K562 (cell line): ENCODE measurements around the gene CCM2. TPM values are rescaled to one million over a fixed set of nuclear protein-coding genes. Genes with fewer than 3 reads are reported as not detected.

ENCODE experiments used
- ATAC-seq: fragments of 200-7000 bp; cut with Tn5 transposase; 3 replicates; pipeline ENCODE4 v1.9.1; 2020; ENCODE audit warnings: moderate library complexity
- BruUV-seq: library from RNA; stranded (reverse); fragments of 400-500 nt; replicated peaks from 2 replicates; lab custom pipeline; 2021; lab: Mats Ljungman, UMichigan
- CTCF ChIA-PET: fragments of 300-600 bp; formaldehyde crosslinking; extraction: SDS; loops from one replicate; lab custom pipeline; 2021; ENCODE audit warnings: low intra/inter-chr PET ratio; lab: Yijun Ruan, JAX
- POLR2A ChIA-PET: fragments of 300-600, 350-650 bp; sonication (Branson Sonifier 250); formaldehyde crosslinking; extraction: SDS; loops from one replicate; lab custom pipeline; 2021; ENCODE audit warnings: antibody characterized with exemption, inconsistent platforms; lab: Yijun Ruan, JAX
- DNase-seq, 4 experiments: peaks; one replicate each; pipeline versions ENCODE4 v3.0.0 to v3.0.0-alpha.2; 2011 to 2018; ENCODE audit warnings: low spot score in 3 of 4, mixed read lengths in 3 of 4; ENCODE audit errors: extremely low read depth in 1 of 4
- FAIRE-seq: peaks from 2 replicates; lab custom pipeline; 2011; peaks lifted over from hg19 to GRCh38; lab: Jason Lieb, UNC
- H2AFZ ChIP-seq: 2 replicates; pipeline ENCODE4 v1.6.0; 2011; ENCODE audit warnings: low read depth, low read length, control low read depth, inconsistent platforms
- H3K27ac ChIP-seq: fragments of 200-600 bp; 3 replicates; pipeline ENCODE4 v1.8.0; 2011; ENCODE audit warnings: low read depth, mild to moderate bottlenecking, control low read depth, inconsistent platforms, low read length, moderate library complexity, mixed read lengths; ENCODE audit errors: extremely low read depth
- H3K27me3 ChIP-seq, 2 experiments: fragments of 300-600 bp in 1 of 2; 2 replicates in 1 of 2; 3 replicates in 1 of 2; pipeline versions ENCODE4 v1.6.0 to v1.8.0; 2011; ENCODE audit warnings: inconsistent platforms in 2 of 2, low read length in 2 of 2, mild to moderate bottlenecking in 1 of 2, mixed read lengths in 1 of 2, moderate library complexity in 1 of 2; ENCODE audit not compliant: control insufficient read depth in 2 of 2, insufficient read depth in 2 of 2
- H3K36me3 ChIP-seq: fragments of 300-600 bp; 3 replicates; pipeline ENCODE4 v1.8.0; 2011; ENCODE audit warnings: mild to moderate bottlenecking, low read length, inconsistent platforms; ENCODE audit not compliant: control insufficient read depth, insufficient read depth
- H3K4me1 ChIP-seq, 2 experiments: fragments of 200-600 bp in 1 of 2; replicated peaks in 1 of 2; 2 replicates in 1 of 2; 3 replicates in 1 of 2; pipeline versions ENCODE4 v1.5.1 to v1.8.0; 2011; ENCODE audit warnings: inconsistent platforms in 2 of 2, low read length in 2 of 2, mild to moderate bottlenecking in 1 of 2, mixed read lengths in 1 of 2, moderate library complexity in 1 of 2; ENCODE audit not compliant: control insufficient read depth in 2 of 2, insufficient read depth in 2 of 2
- H3K4me2 ChIP-seq: 2 replicates; pipeline ENCODE4 v1.6.1; 2011; ENCODE audit warnings: low read length, control low read depth, inconsistent platforms, mixed read lengths; ENCODE audit not compliant: insufficient read depth
- H3K4me3 ChIP-seq: fragments of 200-600 bp; sonication (generic), shearing (Covaris generic); 2 replicates; pipeline ENCODE4 v1.5.1; 2016; ENCODE audit warnings: control low read depth, inconsistent platforms
- H3K79me2 ChIP-seq: fragments of 200-600 bp; 3 replicates; pipeline ENCODE4 v1.8.0; 2011; ENCODE audit warnings: low read length, inconsistent platforms; ENCODE audit not compliant: control insufficient read depth, insufficient read depth
- H3K9ac ChIP-seq, 2 experiments: 2 replicates each; pipeline versions ENCODE4 v1.6.0 to v1.6.1; 2011; ENCODE audit warnings: low read depth in 2 of 2, low read length in 2 of 2, control low read depth in 1 of 2, inconsistent platforms in 1 of 2, mild to moderate bottlenecking in 1 of 2, mixed read lengths in 1 of 2; ENCODE audit not compliant: insufficient read depth in 1 of 2
- H3K9me1 ChIP-seq: one replicate; pipeline ENCODE4 v1.6.0; 2011; ENCODE audit warnings: inconsistent platforms, mild to moderate bottlenecking, low read length, moderate library complexity; ENCODE audit not compliant: control insufficient read depth, insufficient read depth
- H3K9me3 ChIP-seq: replicated peaks from 2 replicates; pipeline ENCODE4 v1.5.1; 2011; ENCODE audit warnings: low read depth, low read length, inconsistent platforms; ENCODE audit not compliant: control insufficient read depth, insufficient read depth
- H4K20me1 ChIP-seq: replicated peaks from 2 replicates; pipeline ENCODE4 v1.6.1; 2011; ENCODE audit warnings: low read length, inconsistent platforms, mixed read lengths; ENCODE audit not compliant: control insufficient read depth, insufficient read depth
- CHCHD3 ChIP-seq: fragments of 250-450 bp; sonication (Bioruptor Pico); IDR thresholded peaks from 2 replicates; pipeline ENCODE4 v2.1.2; 2022; ENCODE audit warnings: mild to moderate bottlenecking
- FOXM1 ChIP-seq, 2 experiments: fragments of 450-650 bp in 1 of 2; sonication (generic) in 1 of 2; formaldehyde crosslinking in 1 of 2; IDR thresholded peaks; 2 replicates each; pipeline versions ENCODE4 v1.6.1 to v1.9.0; 2017 to 2022; ENCODE audit warnings: low read depth in 2 of 2, mild to moderate bottlenecking in 2 of 2, missing genetic modification reagents in 1 of 2, moderate library complexity in 1 of 2
- JUNB ChIP-seq: fragments of 450-650 bp; formaldehyde crosslinking; conservative IDR thresholded peaks from 2 replicates; pipeline ENCODE4 v1.4.0; 2020; ENCODE audit warnings: mild to moderate bottlenecking
- ZNF121 ChIP-seq: sonication (generic); formaldehyde crosslinking; conservative IDR thresholded peaks from 2 replicates; pipeline ENCODE4 v1.8.0; 2022; ENCODE audit warnings: missing genetic modification reagents
- WGBS: fragments of 100-300 bp; shearing (Covaris generic); methylation state at CpG from one replicate; pipeline ENCODE4 v1.1.6; 2016; ENCODE audit warnings: low coverage, mixed read lengths; ENCODE audit not compliant: insufficient coverage; ENCODE audit errors: missing lambda C conversion rate; 5-methylcytosine and 5-hydroxymethylcytosine counted together
- in situ Hi-C: fragments of 300-500 bp; cut with MboI; formaldehyde crosslinking; loops from 4 replicates; pipeline ENCODE4 v1.15.0; 2018; ENCODE audit warnings: inconsistent platforms, mixed read lengths
- intact Hi-C: fragments of 100-400 bp; cut with micrococcal nuclease; formaldehyde crosslinking; loops from 2 replicates; pipeline ENCODE4 v1.14.2; 2022
- polyA plus RNA-seq, 8 experiments: library from polyadenylated mRNA; depleted of rRNA in 4 of 8; stranded (reverse) in 5 of 8; unstranded in 3 of 8; fragments of >200 nt; fragmentation: Nextera tagmentation in 2 of 8; fragmentation: Illumina TruSeq in 1 of 8; extraction: Ambion mirVana in 2 of 8; extraction: Trizol in 1 of 8; gene quantifications; 2 replicates each; pipeline versions ENCODE4 v1.2.1 to v1.2.3, GENCODE V29; 2011 to 2014; ENCODE audit warnings: inconsistent platforms in 1 of 8, missing spikeins in 1 of 8
- total RNA-seq, 7 experiments: library from RNA; depleted of rRNA in 6 of 7; stranded (reverse); fragments of >200 nt in 6 of 7; fragmentation: Illumina TruSeq in 2 of 7; extraction: Trizol in 2 of 7; gene quantifications; 2 replicates each; pipeline versions ENCODE4 v1.2.1 to v1.2.3, GENCODE V29; 2011 to 2021; ENCODE audit warnings: low replicate concordance in 1 of 7
- TF ChIP-seq, protein P1 (sequence below), 3 experiments: fragments of 200-800 bp in 1 of 3; fragments of 250-450 bp in 1 of 3; fragments of 450-650 bp in 1 of 3; sonication (Bioruptor Pico) in 1 of 3; sonication (Bioruptor generic) in 1 of 3; formaldehyde crosslinking in 1 of 3; IDR thresholded peaks; 2 replicates each; pipeline versions ENCODE4 v1.6.1 to v1.8.0; 2016 to 2022; ENCODE audit warnings: mild to moderate bottlenecking in 2 of 3, missing genetic modification characterization in 2 of 3, missing compliant biosample characterization in 1 of 3, moderate library complexity in 1 of 3

CCM2 gene
- total and polyA plus RNA-seq, 9 of the 15 experiments (the other 6 are each of a cell fraction or from before 2014, with no cell fraction given) = 0.41 to 38.6 (median 25.9) TPM

DNA sequence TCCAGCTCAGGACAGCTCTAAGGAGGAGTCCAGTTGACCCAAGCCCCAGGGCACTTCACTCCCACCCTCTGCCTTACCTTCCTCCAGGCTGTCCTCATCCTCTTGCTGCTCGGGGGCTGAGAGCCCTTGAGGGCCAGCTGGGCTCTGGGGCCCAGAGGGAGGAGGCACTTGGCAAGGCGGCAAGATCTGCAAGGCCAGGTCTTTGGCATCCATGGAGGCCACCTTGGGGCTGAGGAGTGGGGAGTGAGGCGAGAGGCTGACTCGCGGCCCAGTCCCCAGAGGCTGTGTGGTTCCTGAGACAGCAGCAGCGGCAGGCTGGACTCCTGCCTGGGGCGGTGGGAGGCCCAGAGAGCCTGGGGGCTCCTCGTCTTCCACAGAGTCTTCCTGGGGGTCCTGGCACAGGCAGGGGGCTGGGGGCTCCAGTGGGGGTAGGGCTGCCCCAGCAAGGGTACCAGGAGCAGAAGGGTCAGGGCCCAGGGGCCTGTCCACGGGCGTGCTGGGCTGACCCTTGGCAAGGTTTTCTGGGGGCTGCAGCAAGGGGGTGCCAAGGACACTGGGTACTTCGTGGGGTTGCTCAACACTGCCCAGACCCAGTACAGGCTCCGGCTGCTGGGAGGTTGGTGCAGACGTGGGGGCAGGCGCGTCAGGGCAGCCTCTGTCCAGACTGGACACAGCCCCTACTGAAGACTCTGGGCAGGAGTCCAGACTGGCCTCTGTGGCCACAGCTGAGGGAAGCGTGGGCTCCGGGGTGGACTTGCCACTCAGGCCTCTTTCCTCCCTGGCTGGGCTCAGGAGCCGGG lies 82.2 kb downstream of the CCM2 start:
- in situ Hi-C loops (no loop called here), intact Hi-C loops (no loop called here)
- ChIA-PET POLR2A (interaction anchor here (0.6 kb wide), 1 partner anchor 18 kb away, joined by 3 read pairs; no protein-coding TSS in a partner anchor), CTCF (interaction anchor here (0.6 kb wide), 1 partner anchor 772 kb away, joined by 5 read pairs; no protein-coding TSS in a partner anchor)
- TF ChIP-seq FOXM1 (IDR thresholded peaks at IDR 0.05; ENCODE audit: low read depth) (no peak), FOXM1 (CRISPR knock-in tag; IDR thresholded peaks at IDR 0.05; ENCODE audit: low read depth) (no peak), ZNF121 (no peak), CHCHD3 (CRISPR knock-in tag) (no peak), JUNB (CRISPR knock-in tag) (no peak)
- TF ChIP-seq, protein P1, sequence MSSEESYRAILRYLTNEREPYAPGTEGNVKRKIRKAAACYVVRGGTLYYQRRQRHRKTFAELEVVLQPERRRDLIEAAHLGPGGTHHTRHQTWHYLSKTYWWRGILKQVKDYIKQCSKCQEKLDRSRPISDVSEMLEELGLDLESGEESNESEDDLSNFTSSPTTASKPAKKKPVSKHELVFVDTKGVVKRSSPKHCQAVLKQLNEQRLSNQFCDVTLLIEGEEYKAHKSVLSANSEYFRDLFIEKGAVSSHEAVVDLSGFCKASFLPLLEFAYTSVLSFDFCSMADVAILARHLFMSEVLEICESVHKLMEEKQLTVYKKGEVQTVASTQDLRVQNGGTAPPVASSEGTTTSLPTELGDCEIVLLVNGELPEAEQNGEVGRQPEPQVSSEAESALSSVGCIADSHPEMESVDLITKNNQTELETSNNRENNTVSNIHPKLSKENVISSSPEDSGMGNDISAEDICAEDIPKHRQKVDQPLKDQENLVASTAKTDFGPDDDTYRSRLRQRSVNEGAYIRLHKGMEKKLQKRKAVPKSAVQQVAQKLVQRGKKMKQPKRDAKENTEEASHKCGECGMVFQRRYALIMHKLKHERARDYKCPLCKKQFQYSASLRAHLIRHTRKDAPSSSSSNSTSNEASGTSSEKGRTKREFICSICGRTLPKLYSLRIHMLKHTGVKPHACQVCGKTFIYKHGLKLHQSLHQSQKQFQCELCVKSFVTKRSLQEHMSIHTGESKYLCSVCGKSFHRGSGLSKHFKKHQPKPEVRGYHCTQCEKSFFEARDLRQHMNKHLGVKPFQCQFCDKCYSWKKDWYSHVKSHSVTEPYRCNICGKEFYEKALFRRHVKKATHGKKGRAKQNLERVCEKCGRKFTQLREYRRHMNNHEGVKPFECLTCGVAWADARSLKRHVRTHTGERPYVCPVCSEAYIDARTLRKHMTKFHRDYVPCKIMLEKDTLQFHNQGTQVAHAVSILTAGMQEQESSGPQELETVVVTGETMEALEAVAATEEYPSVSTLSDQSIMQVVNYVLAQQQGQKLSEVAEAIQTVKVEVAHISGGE (CRISPR knock-in tag; IDR thresholded peaks at IDR 0.05) = no peak
- Histone ChIP-seq H3K9ac (peak overlapping the region in 1 of 2 experiments; percentile 20; a peak in 1 of 4 replicates), H3K9me3 (no peaks in the 10 kb centered on the region), H3K27me3 (no peaks in the 10 kb centered on the region; a peak in 1 of 5 replicates), H3K9me1 (no peaks in the 10 kb centered on the region), H3K79me2 (no peaks in the 10 kb centered on the region), H3K4me1 (peaks cover 0 to 41% of the 10 kb centered on the region in 2 experiments; a peak in 2 of 5 replicates), H3K36me3 (no peaks in the 10 kb centered on the region), H4K20me1 (no peaks in the 10 kb centered on the region; the same call in none of the 2 replicates), H3K27ac (no peak overlapping the region), H3K4me3 (no peak overlapping the region), H2AFZ (no peak overlapping the region), H3K4me2 (no peak overlapping the region)
- no TSS peak for BruUV-seq
- DNase-seq (no peak), ATAC-seq (no peak), FAIRE-seq (no peak)
- 56% methylated on average over 13 of the region's 18 CpGs for WGBS
